Measurements from ENCODE around the gene CHCHD3.

- TF ChIP-seq, protein P1, sequence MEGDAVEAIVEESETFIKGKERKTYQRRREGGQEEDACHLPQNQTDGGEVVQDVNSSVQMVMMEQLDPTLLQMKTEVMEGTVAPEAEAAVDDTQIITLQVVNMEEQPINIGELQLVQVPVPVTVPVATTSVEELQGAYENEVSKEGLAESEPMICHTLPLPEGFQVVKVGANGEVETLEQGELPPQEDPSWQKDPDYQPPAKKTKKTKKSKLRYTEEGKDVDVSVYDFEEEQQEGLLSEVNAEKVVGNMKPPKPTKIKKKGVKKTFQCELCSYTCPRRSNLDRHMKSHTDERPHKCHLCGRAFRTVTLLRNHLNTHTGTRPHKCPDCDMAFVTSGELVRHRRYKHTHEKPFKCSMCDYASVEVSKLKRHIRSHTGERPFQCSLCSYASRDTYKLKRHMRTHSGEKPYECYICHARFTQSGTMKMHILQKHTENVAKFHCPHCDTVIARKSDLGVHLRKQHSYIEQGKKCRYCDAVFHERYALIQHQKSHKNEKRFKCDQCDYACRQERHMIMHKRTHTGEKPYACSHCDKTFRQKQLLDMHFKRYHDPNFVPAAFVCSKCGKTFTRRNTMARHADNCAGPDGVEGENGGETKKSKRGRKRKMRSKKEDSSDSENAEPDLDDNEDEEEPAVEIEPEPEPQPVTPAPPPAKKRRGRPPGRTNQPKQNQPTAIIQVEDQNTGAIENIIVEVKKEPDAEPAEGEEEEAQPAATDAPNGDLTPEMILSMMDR (optimal IDR thresholded peaks at IDR 0.05 in 1 of 3, IDR thresholded peaks at IDR 0.05 in 1 of 3, conservative IDR thresholded peaks at IDR 0.05 in 1 of 3; ENCODE audit: extremely low read depth in 1 of 3, insufficient read depth in 2 of 3, low read length in 3 of 3) = no peak
- TF ChIP-seq EZH2 (IDR thresholded peaks at IDR 0.05; ENCODE audit: low read length) = no peak
Measured at GRCh38 chr7:132777956-132778355, 303.9 kb downstream of the CHCHD3 start.
